Stimulated activated CD4-positive, alpha-beta T cell treated with anti-CD3 and anti-CD28 coated beads, Interleukin-2, amount 100 ng/mL, for 4 hours (primary cell): ENCODE measurements around the gene FRS2.
"Not testable (repeated sequence)": the region's sequence is repeated elsewhere in the genome, so short reads cannot be mapped to it uniquely, and the experiment has no call there.

Experiments used
- DNase-seq: peaks from one replicate; pipeline ENCODE4 v3.0.0-alpha.2; 2020; ENCODE audit warnings: low read depth

FRS2 gene

GRCh38 chr12:69585189-69586062, 115.2 kb downstream of the FRS2 start, which contains the start of gene CCT2:
TSS of gene CCT2 (plus strand) at chr12:69585459. CDS start at chr12:69585522, 63 bp downstream.
- peak; percentile 96 for DNase-seq

- DNase-seq: no peak
Measured at GRCh38 chr12:69588527-69588926, 118.3 kb downstream of the FRS2 start.

- no peak for DNase-seq
Measured at GRCh38 chr12:69589082-69589481, 118.9 kb downstream of the FRS2 start.

- DNase-seq: no peak
Measured at GRCh38 chr12:69595689-69596088, 125.5 kb downstream of the FRS2 start.

GRCh38 chr12:69598174-69598753, 128.1 kb downstream of the FRS2 start:
- no peak for DNase-seq

- no peak for DNase-seq
Measured at GRCh38 chr12:69600804-69601203, 130.6 kb downstream of the FRS2 start.

- no peak for DNase-seq
Measured at GRCh38 chr12:69601962-69602685, 131.9 kb downstream of the FRS2 start.

GRCh38 chr12:69602954-69603353, 132.8 kb downstream of the FRS2 start:
- no peak for DNase-seq

GRCh38 chr12:69603556-69603955, 133.4 kb downstream of the FRS2 start:
- not testable (repeated sequence) for DNase-seq

- not testable (repeated sequence) for DNase-seq
Measured at GRCh38 chr12:69604275-69604674, 134.1 kb downstream of the FRS2 start.

- no peak for DNase-seq
Measured at GRCh38 chr12:69608114-69608513, 137.9 kb downstream of the FRS2 start.

GRCh38 chr12:69610126-69610525, 139.9 kb downstream of the FRS2 start:
- no peak for DNase-seq

- DNase-seq: no peak
Measured at GRCh38 chr12:69610729-69611128, 140.5 kb downstream of the FRS2 start, which contains the start of gene LRRC10. TSS of gene LRRC10 (minus strand) at chr12:69610907. CDS start at chr12:69610838, 69 bp downstream.

GRCh38 chr12:69613351-69613750, 143.2 kb downstream of the FRS2 start:
- no peak for DNase-seq

GRCh38 chr12:69616025-69616424, 145.8 kb downstream of the FRS2 start:
- no peak for DNase-seq

- DNase-seq: no peak
Measured at GRCh38 chr12:69619050-69619449, 148.9 kb downstream of the FRS2 start.

- no peak for DNase-seq
Measured at GRCh38 chr12:69620077-69620476, 149.9 kb downstream of the FRS2 start.

GRCh38 chr12:69620921-69621320, 150.7 kb downstream of the FRS2 start:
- no peak for DNase-seq

- DNase-seq: no peak
Measured at GRCh38 chr12:69621551-69621950, 151.4 kb downstream of the FRS2 start.

- DNase-seq: no peak
Measured at GRCh38 chr12:69623970-69624369, 153.8 kb downstream of the FRS2 start.

- DNase-seq: no peak
Measured at GRCh38 chr12:69627501-69627900, 157.3 kb downstream of the FRS2 start.
